Loucy (cell line): ENCODE results near the gene SGMS1.
"Not testable (repeated sequence)": the region's sequence is repeated elsewhere in the genome, so short reads cannot be mapped to it uniquely, and the experiment has no call there.

Source experiments
- H2AFZ ChIP-seq: fragments of 200-600 bp; sonication (generic); 2 replicates; pipeline ENCODE4 v1.6.0; 2016; ENCODE audit warnings: antibody characterized with exemption, mild to moderate bottlenecking, low read length, moderate library complexity
- H3F3A ChIP-seq: fragments of 200-600 bp; 2 replicates; pipeline ENCODE4 v1.6.0; 2016; ENCODE audit warnings: antibody characterized with exemption, low read depth, mild to moderate bottlenecking
- H3K27me3 ChIP-seq: fragments of 200-600 bp; sonication (generic); 2 replicates; pipeline ENCODE4 v1.6.1; 2014; ENCODE audit warnings: low read length, mild to moderate bottlenecking; ENCODE audit not compliant: insufficient read depth, poor library complexity, severe bottlenecking
- H3K36me3 ChIP-seq: fragments of 200-600 bp; sonication (generic); 2 replicates; pipeline ENCODE4 v1.6.1; 2016; ENCODE audit warnings: low read length; ENCODE audit not compliant: insufficient read depth
- H3K4me1 ChIP-seq: fragments of 200-600 bp; sonication (generic); 2 replicates; pipeline ENCODE4 v1.5.1; 2014; ENCODE audit warnings: low read length, mild to moderate bottlenecking; ENCODE audit not compliant: insufficient read depth, poor library complexity, severe bottlenecking
- H3K4me2 ChIP-seq: fragments of 200-600 bp; sonication (generic); 2 replicates; pipeline ENCODE4 v1.6.0; 2014; ENCODE audit warnings: antibody characterized with exemption, low read length, low read depth, mild to moderate bottlenecking; ENCODE audit not compliant: poor library complexity, severe bottlenecking
- H3K4me3 ChIP-seq: fragments of 200-600 bp; sonication (generic); 2 replicates; pipeline ENCODE4 v1.5.1; 2014; ENCODE audit warnings: low read length, mild to moderate bottlenecking, mixed read lengths; ENCODE audit not compliant: poor library complexity, severe bottlenecking
- H3K79me2 ChIP-seq: fragments of 200-600 bp; sonication (generic); 2 replicates; pipeline ENCODE4 v1.6.1; 2014; ENCODE audit warnings: low read length; ENCODE audit not compliant: insufficient read depth
- H3K9ac ChIP-seq: fragments of 200-600 bp; sonication (generic); 2 replicates; pipeline ENCODE4 v1.6.0; 2014; ENCODE audit warnings: mild to moderate bottlenecking, low read depth, low read length, moderate library complexity; ENCODE audit not compliant: poor library complexity, severe bottlenecking
- H3K9me2 ChIP-seq: fragments of 200-600 bp; sonication (generic); replicated peaks from 2 replicates; pipeline ENCODE4 v1.6.1; 2016; ENCODE audit warnings: low read depth, low read length, mixed read lengths
- H3K9me3 ChIP-seq: fragments of 200-600 bp; sonication (generic); 2 replicates; pipeline ENCODE4 v1.6.1; 2014; ENCODE audit warnings: mild to moderate bottlenecking, antibody characterized with exemption, low read length, low read depth; ENCODE audit not compliant: insufficient read depth
- H4K20me1 ChIP-seq: fragments of 200-600 bp; sonication (generic); 2 replicates; pipeline ENCODE4 v1.6.0; 2014; ENCODE audit warnings: antibody characterized with exemption, low read length, mild to moderate bottlenecking; ENCODE audit not compliant: insufficient read depth, poor library complexity, severe bottlenecking
- CTCF ChIP-seq: fragments of 200-600 bp; sonication (generic); conservative IDR thresholded peaks from 2 replicates; pipeline ENCODE4 v1.5.1; 2014; ENCODE audit warnings: mild to moderate bottlenecking, antibody characterized with exemption, low read length
- EZH2phosphoT487 ChIP-seq: fragments of 200-600 bp; IDR thresholded peaks from 2 replicates; pipeline ENCODE4 v1.6.1; 2018; ENCODE audit warnings: antibody characterized with exemption, mild to moderate bottlenecking, moderate library complexity, borderline replicate concordance

SGMS1 gene

GRCh38 chr10:50540069-50540825 is 83.5 kb downstream of the SGMS1 start:
- no peaks in the 10 kb centered on the region for H3K9me3 ChIP-seq
- no peaks in the 10 kb centered on the region for H3K27me3 ChIP-seq
- no peaks in the 10 kb centered on the region for H3K79me2 ChIP-seq
- no peaks in the 10 kb centered on the region for H3F3A ChIP-seq
- H3K9ac ChIP-seq = no peak overlapping the region
- no peak overlapping the region for H2AFZ ChIP-seq
- no peaks in the 10 kb centered on the region for H3K9me2 ChIP-seq
- TF ChIP-seq EZH2phosphoT487 (no peak), CTCF (no peak)
- no peak overlapping the region for H3K4me3 ChIP-seq
- no peaks in the 10 kb centered on the region for H3K4me1 ChIP-seq
- no peaks in the 10 kb centered on the region for H4K20me1 ChIP-seq
- no peak overlapping the region for H3K4me2 ChIP-seq
- H3K36me3 ChIP-seq = no peaks in the 10 kb centered on the region

- no peaks in the 10 kb centered on the region for H4K20me1 ChIP-seq
- no peaks in the 10 kb centered on the region for H3K27me3 ChIP-seq
- no peaks in the 10 kb centered on the region for H3K36me3 ChIP-seq
- no peaks in the 10 kb centered on the region for H3K4me1 ChIP-seq
- no peaks in the 10 kb centered on the region for H3F3A ChIP-seq
- H3K4me3 ChIP-seq = no peak overlapping the region
- H2AFZ ChIP-seq = no peak overlapping the region
- H3K4me2 ChIP-seq = no peak overlapping the region
- no peak overlapping the region for H3K9ac ChIP-seq
- TF ChIP-seq CTCF = no peak
- TF ChIP-seq EZH2phosphoT487 = no peak
- no peaks in the 10 kb centered on the region for H3K79me2 ChIP-seq
- H3K9me2 ChIP-seq = no peaks in the 10 kb centered on the region
- no peaks in the 10 kb centered on the region for H3K9me3 ChIP-seq
These were observed 85.0 kb downstream of the SGMS1 start for GRCh38 chr10:50538555-50539398.

GRCh38 chr10:50536617-50537240 is 87.0 kb downstream of the SGMS1 start:
- Histone ChIP-seq H3F3A (no peaks in the 10 kb centered on the region), H3K9ac (no peak overlapping the region), H3K4me2 (no peak overlapping the region), H3K9me2 (no peaks in the 10 kb centered on the region), H3K27me3 (no peaks in the 10 kb centered on the region), H4K20me1 (no peaks in the 10 kb centered on the region), H3K9me3 (no peaks in the 10 kb centered on the region), H3K4me3 (no peak overlapping the region), H3K79me2 (no peaks in the 10 kb centered on the region), H3K36me3 (no peaks in the 10 kb centered on the region), H2AFZ (no peak overlapping the region), H3K4me1 (no peaks in the 10 kb centered on the region)
- no peak for TF ChIP-seq EZH2phosphoT487
- TF ChIP-seq CTCF = no peak

GRCh38 chr10:50534748-50535376 is 88.9 kb downstream of the SGMS1 start:
- H3K79me2 ChIP-seq, H3K9me2 ChIP-seq, H2AFZ ChIP-seq, H4K20me1 ChIP-seq, H3K27me3 ChIP-seq, H3K4me1 ChIP-seq, H3K4me3 ChIP-seq, H3K36me3 ChIP-seq, H3K9ac ChIP-seq, H3K4me2 ChIP-seq, H3K9me3 ChIP-seq, H3F3A ChIP-seq: not testable (repeated sequence)
